SK-N-SH (cell line): ENCODE measurements around the gene ATP1A1. TPM values are rescaled to one million over a fixed set of nuclear protein-coding genes. Genes with fewer than 3 reads are reported as not detected.

Experiments used
- CTCF ChIA-PET: fragments of 300-600, 350-600 bp; formaldehyde crosslinking; extraction: SDS; loops from one replicate; lab custom pipeline; 2021; lab: Yijun Ruan, JAX
- POLR2A ChIA-PET: fragments of 350-600 bp; sonication (Branson Sonifier 250); formaldehyde crosslinking; extraction: SDS; loops from one replicate; lab custom pipeline; 2020; ENCODE audit warnings: antibody characterized with exemption, inconsistent platforms; lab: Yijun Ruan, JAX
- DNase-seq: peaks from one replicate; pipeline ENCODE4 v3.0.0; 2012
- H2AFZ ChIP-seq: fragments of 200-600 bp; sonication (generic); 2 replicates; pipeline ENCODE4 v1.8.1; 2016; ENCODE audit warnings: antibody characterized with exemption, mild to moderate bottlenecking, low read depth
- H3F3A ChIP-seq: fragments of 200-600 bp; sonication (generic); replicated peaks from 2 replicates; pipeline ENCODE3; 2016; ENCODE audit warnings: antibody characterized with exemption, mild to moderate bottlenecking; ENCODE audit not compliant: insufficient read depth
- H3K27ac ChIP-seq, 2 experiments: fragments of 200-500 bp in 1 of 2; fragments of 200-600 bp in 1 of 2; sonication (Bioruptor generic) in 1 of 2; sonication (generic), shearing (Covaris generic) in 1 of 2; 2 replicates each; pipeline versions ENCODE4 v1.5.1 to v1.6.1; 2014 to 2016; ENCODE audit warnings: low read depth in 2 of 2, inconsistent platforms in 1 of 2, low read length in 1 of 2, mild to moderate bottlenecking in 1 of 2, mixed read lengths in 1 of 2
- H3K27me3 ChIP-seq: fragments of 200-600 bp; sonication (generic), shearing (Covaris generic); 2 replicates; pipeline ENCODE4 v1.6.1; 2016; ENCODE audit warnings: mixed run types; ENCODE audit not compliant: insufficient read depth
- H3K36me3 ChIP-seq, 2 experiments: fragments of 200-500 bp in 1 of 2; fragments of 200-600 bp in 1 of 2; sonication (Bioruptor generic) in 1 of 2; sonication (generic) in 1 of 2; replicated peaks in 1 of 2; 2 replicates each; pipeline versions ENCODE3 to v1.5.1; 2014 to 2016; ENCODE audit warnings: low read length in 1 of 2, mild to moderate bottlenecking in 1 of 2; ENCODE audit not compliant: insufficient read depth in 2 of 2, control insufficient read depth in 1 of 2
- H3K4me1 ChIP-seq, 2 experiments: fragments of 200-500 bp in 1 of 2; fragments of 200-600 bp in 1 of 2; sonication (Bioruptor generic) in 1 of 2; sonication (generic), shearing (Covaris generic) in 1 of 2; 2 replicates each; pipeline versions ENCODE4 v1.5.1 to v1.6.1; 2014 to 2016; ENCODE audit warnings: low read depth in 1 of 2, low read length in 1 of 2, mixed run types in 1 of 2; ENCODE audit not compliant: insufficient read depth in 2 of 2, control insufficient read depth in 1 of 2
- H3K4me2 ChIP-seq: fragments of 200-600 bp; sonication (generic), shearing (Covaris generic); 2 replicates; pipeline ENCODE4 v1.6.1; 2017; ENCODE audit warnings: mixed run types
- H3K4me3 ChIP-seq, 2 experiments: fragments of 200-500 bp in 1 of 2; fragments of 200-600 bp in 1 of 2; sonication (Bioruptor generic) in 1 of 2; sonication (generic), shearing (Covaris generic) in 1 of 2; 2 replicates each; pipeline versions ENCODE4 v1.5.1 to v1.8.1; 2014 to 2016; ENCODE audit warnings: low read depth in 2 of 2, inconsistent platforms in 1 of 2, low read length in 1 of 2, mild to moderate bottlenecking in 1 of 2, mixed read lengths in 1 of 2, moderate library complexity in 1 of 2
- H3K79me2 ChIP-seq: fragments of 200-600 bp; sonication (generic); 2 replicates; pipeline ENCODE4 v1.8.1; 2017; ENCODE audit warnings: mild to moderate bottlenecking; ENCODE audit not compliant: insufficient read depth
- H3K9ac ChIP-seq: fragments of 200-600 bp; sonication (generic); 2 replicates; pipeline ENCODE4 v1.6.1; 2017; ENCODE audit warnings: mixed run types
- H3K9me2 ChIP-seq: fragments of 200-600 bp; sonication (generic); 2 replicates; pipeline ENCODE4 v1.6.1; 2017; ENCODE audit warnings: mixed run types
- H3K9me3 ChIP-seq: fragments of 200-600 bp; sonication (generic); 2 replicates; pipeline ENCODE4 v1.6.1; 2017; ENCODE audit warnings: mixed run types, mild to moderate bottlenecking, moderate library complexity
- H4K20me1 ChIP-seq: fragments of 200-600 bp; sonication (generic); 2 replicates; pipeline ENCODE4 v1.6.1; 2017; ENCODE audit warnings: mild to moderate bottlenecking, mixed run types; ENCODE audit not compliant: insufficient read depth
- CHD2 ChIP-seq: fragments of 150-350 bp; IDR thresholded peaks from 2 replicates; pipeline ENCODE4 v1.6.1; 2018; ENCODE audit warnings: low read length; ENCODE audit not compliant: partially characterized antibody
- EP300 ChIP-seq, 2 experiments: IDR thresholded peaks; 2 replicates each; pipeline versions ENCODE4 v1.4.0 to v1.6.1; 2012; ENCODE audit warnings: borderline replicate concordance in 1 of 2, low read depth in 1 of 2, low read length in 1 of 2
- EZH2phosphoT487 ChIP-seq: fragments of 200-600 bp; sonication (generic); IDR thresholded peaks from 2 replicates; pipeline ENCODE4 v1.6.1; 2017; ENCODE audit warnings: low read depth, mixed run types, mild to moderate bottlenecking, antibody characterized with exemption, moderate library complexity, borderline replicate concordance
- FOXJ3 ChIP-seq: sonication (generic); formaldehyde crosslinking; IDR thresholded peaks from 2 replicates; pipeline ENCODE4 v1.5.1; 2020; ENCODE audit warnings: mild to moderate bottlenecking, missing genetic modification reagents
- FOXM1 ChIP-seq: IDR thresholded peaks from 2 replicates; pipeline ENCODE4 v1.4.0; 2012; ENCODE audit warnings: low read depth, mild to moderate bottlenecking
- GATA2 ChIP-seq: sonication (generic); formaldehyde crosslinking; IDR thresholded peaks from 2 replicates; pipeline ENCODE4 v1.5.0; 2020; ENCODE audit warnings: mild to moderate bottlenecking, missing genetic modification reagents
- MXI1 ChIP-seq: IDR thresholded peaks from 2 replicates; pipeline ENCODE4 v1.6.1; 2012; ENCODE audit warnings: mild to moderate bottlenecking, low read depth, low read length, improper control_type of control experiment
- NFIC ChIP-seq: IDR thresholded peaks from 2 replicates; pipeline ENCODE4 v1.4.0; 2012; ENCODE audit warnings: borderline replicate concordance
- NRF1 ChIP-seq: IDR thresholded peaks from 2 replicates; pipeline ENCODE4 v1.6.1; 2012; ENCODE audit warnings: low read depth, mild to moderate bottlenecking, low read length
- RAD21 ChIP-seq: IDR thresholded peaks from 2 replicates; pipeline ENCODE4 v1.6.1; 2012; ENCODE audit warnings: mild to moderate bottlenecking, low read length
- SIN3A ChIP-seq: IDR thresholded peaks from 2 replicates; pipeline ENCODE4 v1.6.1; 2012; ENCODE audit warnings: low read depth, mild to moderate bottlenecking, low read length, moderate library complexity, borderline replicate concordance
- TAF1 ChIP-seq: IDR thresholded peaks from 2 replicates; pipeline ENCODE4 v1.6.1; 2012; ENCODE audit warnings: low read depth, mild to moderate bottlenecking, low read length, moderate library complexity, borderline replicate concordance
- TCF12 ChIP-seq: IDR thresholded peaks from 2 replicates; pipeline ENCODE4 v1.4.0; 2012
- TEAD4 ChIP-seq: IDR thresholded peaks from 2 replicates; pipeline ENCODE4 v1.4.0; 2012; ENCODE audit warnings: mild to moderate bottlenecking, borderline replicate concordance; ENCODE audit not compliant: insufficient read depth
- WGBS: methylation state at CpG from one replicate; pipeline ENCODE4 v1.1.6; 2017; ENCODE audit warnings: low lambda C conversion rate; 5-methylcytosine and 5-hydroxymethylcytosine counted together
- polyA plus RNA-seq, 3 experiments: library from polyadenylated mRNA; depleted of rRNA; stranded (reverse); fragments of >200 nt; gene quantifications; 2 replicates each; pipeline ENCODE4 v1.2.3, GENCODE V29; 2012
- TF ChIP-seq, protein P1 (sequence below): IDR thresholded peaks from 2 replicates; pipeline ENCODE4 v1.6.1; 2012; ENCODE audit warnings: mild to moderate bottlenecking, low read depth, low read length, moderate library complexity
- TF ChIP-seq, protein P2 (sequence below): IDR thresholded peaks from 2 replicates; pipeline ENCODE4 v1.4.0; 2012; ENCODE audit warnings: low read depth
- TF ChIP-seq, protein P3 (sequence below): fragments of 150-350 bp; IDR thresholded peaks from 2 replicates; pipeline ENCODE4 v1.6.1; 2016; ENCODE audit warnings: mild to moderate bottlenecking, low read depth, low read length

Gene ATP1A1
- polyA plus RNA-seq, 1 of the 3 experiments (the other 2 are of a cell fraction) = 233 TPM

DNA sequence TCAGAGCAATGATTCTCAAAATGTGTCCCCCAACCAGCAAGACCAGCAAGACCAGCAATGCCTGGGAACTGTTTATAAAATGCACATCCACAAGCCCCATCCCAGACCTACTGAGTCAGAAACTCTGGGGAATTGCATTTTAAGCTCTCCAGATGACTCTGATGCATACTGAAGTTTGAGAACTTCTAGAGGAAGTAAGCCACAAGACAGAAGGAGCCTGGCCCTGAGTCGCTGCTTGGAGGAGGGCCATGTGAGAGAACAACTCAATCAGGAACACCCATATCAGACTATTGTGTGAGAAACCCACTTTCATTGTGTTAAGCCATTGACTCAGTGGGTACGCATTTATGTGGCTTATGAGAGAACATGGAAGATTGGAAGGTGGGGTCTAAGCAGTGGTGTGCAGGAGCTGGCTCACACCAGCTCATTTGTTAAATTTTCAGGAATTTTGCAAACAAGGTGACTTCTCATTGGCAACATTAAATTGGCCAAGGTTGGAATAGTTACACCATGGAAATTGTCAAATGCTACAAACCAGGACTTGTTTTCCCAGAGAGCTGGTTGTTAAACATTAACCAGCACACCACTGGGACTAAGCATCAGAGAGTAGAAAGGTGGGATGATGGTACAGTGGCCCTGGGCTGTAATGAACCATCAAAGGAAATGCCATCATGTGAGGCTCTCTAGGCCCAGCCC, 38.9 kb downstream of the ATP1A1 start:
- no peak for DNase-seq
- 83% methylated on average over 2 of the region's 2 CpGs for WGBS
- H3K9me3 ChIP-seq = no peaks in the 10 kb centered on the region
- POLR2A ChIA-PET = no interaction called here
- H3K79me2 ChIP-seq = no peaks in the 10 kb centered on the region
- H3K4me3 ChIP-seq = no peak overlapping the region
- H3K4me2 ChIP-seq = no peak overlapping the region
- CTCF ChIA-PET = interaction anchor here (0.9 to 4.8 kb wide), 4 partner anchors 20 to 260 kb away, joined by 3 to 22 read pairs (median 4); no protein-coding TSS in a partner anchor
- H3K27ac ChIP-seq = 0 out of 4 replicates have a peak overlapping the region, but pooled peaks of 1 of the 2 experiments have one; percentile 12
- no peak overlapping the region for H3K9ac ChIP-seq
- H2AFZ ChIP-seq = no peak overlapping the region
- H3K27me3 ChIP-seq = no peaks in the 10 kb centered on the region
- peaks cover 6 to 20% of the 10 kb centered on the region in 2 experiments for H3K36me3 ChIP-seq
- H3K9me2 ChIP-seq = no peaks in the 10 kb centered on the region
- peaks cover 4 to 12% of the 10 kb centered on the region in 2 experiments; a peak in 2 of 4 replicates for H3K4me1 ChIP-seq
- no peaks in the 10 kb centered on the region for H4K20me1 ChIP-seq
- H3F3A ChIP-seq = no peaks in the 10 kb centered on the region
- TF ChIP-seq FOXM1 (no peak), TEAD4 (no peak)

GRCh38 chr1:116412480-116412798, 39.4 kb downstream of the ATP1A1 start:
- WGBS = 96% methylated on average over 2 of the region's 2 CpGs
- Histone ChIP-seq H3K27me3 (no peaks in the 10 kb centered on the region), H3K4me1 (peaks cover 6 to 13% of the 10 kb centered on the region in 2 experiments; a peak in 3 of 4 replicates), H4K20me1 (no peaks in the 10 kb centered on the region), H3K9ac (no peak overlapping the region), H3F3A (no peaks in the 10 kb centered on the region), H3K79me2 (no peaks in the 10 kb centered on the region), H3K27ac (no peak overlapping the region), H3K9me2 (no peaks in the 10 kb centered on the region), H3K4me2 (no peak overlapping the region), H2AFZ (no peak overlapping the region), H3K36me3 (peaks cover 6 to 15% of the 10 kb centered on the region in 2 experiments), H3K4me3 (no peak overlapping the region), H3K9me3 (no peaks in the 10 kb centered on the region)
- CTCF ChIA-PET = interaction anchor here (0.7 to 4.8 kb wide), 2 partner anchors 72 to 260 kb away, joined by 3 to 22 read pairs; no protein-coding TSS in a partner anchor
- no peak for TF ChIP-seq FOXJ3
- TF ChIP-seq RAD21 = no peak
- TF ChIP-seq, protein P1, sequence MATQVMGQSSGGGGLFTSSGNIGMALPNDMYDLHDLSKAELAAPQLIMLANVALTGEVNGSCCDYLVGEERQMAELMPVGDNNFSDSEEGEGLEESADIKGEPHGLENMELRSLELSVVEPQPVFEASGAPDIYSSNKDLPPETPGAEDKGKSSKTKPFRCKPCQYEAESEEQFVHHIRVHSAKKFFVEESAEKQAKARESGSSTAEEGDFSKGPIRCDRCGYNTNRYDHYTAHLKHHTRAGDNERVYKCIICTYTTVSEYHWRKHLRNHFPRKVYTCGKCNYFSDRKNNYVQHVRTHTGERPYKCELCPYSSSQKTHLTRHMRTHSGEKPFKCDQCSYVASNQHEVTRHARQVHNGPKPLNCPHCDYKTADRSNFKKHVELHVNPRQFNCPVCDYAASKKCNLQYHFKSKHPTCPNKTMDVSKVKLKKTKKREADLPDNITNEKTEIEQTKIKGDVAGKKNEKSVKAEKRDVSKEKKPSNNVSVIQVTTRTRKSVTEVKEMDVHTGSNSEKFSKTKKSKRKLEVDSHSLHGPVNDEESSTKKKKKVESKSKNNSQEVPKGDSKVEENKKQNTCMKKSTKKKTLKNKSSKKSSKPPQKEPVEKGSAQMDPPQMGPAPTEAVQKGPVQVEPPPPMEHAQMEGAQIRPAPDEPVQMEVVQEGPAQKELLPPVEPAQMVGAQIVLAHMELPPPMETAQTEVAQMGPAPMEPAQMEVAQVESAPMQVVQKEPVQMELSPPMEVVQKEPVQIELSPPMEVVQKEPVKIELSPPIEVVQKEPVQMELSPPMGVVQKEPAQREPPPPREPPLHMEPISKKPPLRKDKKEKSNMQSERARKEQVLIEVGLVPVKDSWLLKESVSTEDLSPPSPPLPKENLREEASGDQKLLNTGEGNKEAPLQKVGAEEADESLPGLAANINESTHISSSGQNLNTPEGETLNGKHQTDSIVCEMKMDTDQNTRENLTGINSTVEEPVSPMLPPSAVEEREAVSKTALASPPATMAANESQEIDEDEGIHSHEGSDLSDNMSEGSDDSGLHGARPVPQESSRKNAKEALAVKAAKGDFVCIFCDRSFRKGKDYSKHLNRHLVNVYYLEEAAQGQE = no peak
- TF ChIP-seq TAF1 = no peak
- no peak for TF ChIP-seq NFIC
- no peak for TF ChIP-seq FOXM1
- no peak for TF ChIP-seq CHD2
- no peak for TF ChIP-seq NRF1
- no peak for TF ChIP-seq EP300 (IDR thresholded peaks at IDR 0.05; ENCODE audit: borderline replicate concordance in 1 of 2, low read depth in 1 of 2, low read length in 1 of 2)
- TF ChIP-seq MXI1 = no peak
- no peak for TF ChIP-seq GATA2 (CRISPR knock-in tag)
- no peak for TF ChIP-seq TEAD4
- TF ChIP-seq, protein P2, sequence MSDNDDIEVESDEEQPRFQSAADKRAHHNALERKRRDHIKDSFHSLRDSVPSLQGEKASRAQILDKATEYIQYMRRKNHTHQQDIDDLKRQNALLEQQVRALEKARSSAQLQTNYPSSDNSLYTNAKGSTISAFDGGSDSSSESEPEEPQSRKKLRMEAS = no peak
- TF ChIP-seq SIN3A = no peak
- no peak for TF ChIP-seq EZH2phosphoT487
- TF ChIP-seq TCF12 = no peak
- TF ChIP-seq, protein P3, sequence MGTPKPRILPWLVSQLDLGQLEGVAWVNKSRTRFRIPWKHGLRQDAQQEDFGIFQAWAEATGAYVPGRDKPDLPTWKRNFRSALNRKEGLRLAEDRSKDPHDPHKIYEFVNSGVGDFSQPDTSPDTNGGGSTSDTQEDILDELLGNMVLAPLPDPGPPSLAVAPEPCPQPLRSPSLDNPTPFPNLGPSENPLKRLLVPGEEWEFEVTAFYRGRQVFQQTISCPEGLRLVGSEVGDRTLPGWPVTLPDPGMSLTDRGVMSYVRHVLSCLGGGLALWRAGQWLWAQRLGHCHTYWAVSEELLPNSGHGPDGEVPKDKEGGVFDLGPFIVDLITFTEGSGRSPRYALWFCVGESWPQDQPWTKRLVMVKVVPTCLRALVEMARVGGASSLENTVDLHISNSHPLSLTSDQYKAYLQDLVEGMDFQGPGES = no peak
- POLR2A ChIA-PET = no interaction called here
- DNase-seq = no peak
